PC-3 (cell line): ENCODE measurements around the gene FAM53B. TPM values are rescaled to one million over a fixed set of nuclear protein-coding genes. Genes with fewer than 3 reads are reported as not detected.

Source experiments
- ATAC-seq: fragments of 200-7000 bp; cut with Tn5 transposase; 2 replicates; pipeline ENCODE4 v1.9.1; 2020; ENCODE audit warnings: mild to moderate bottlenecking, moderate library complexity
- BruUV-seq: library from RNA; stranded (reverse); fragments of 400-500 nt; replicated peaks from 2 replicates; lab custom pipeline; 2021; lab: Mats Ljungman, UMichigan
- CTCF ChIA-PET: fragments of 300-600 bp; sonication (Branson Sonifier 250); formaldehyde crosslinking; loops from one replicate; lab custom pipeline; 2022; ENCODE audit warnings: antibody characterized with exemption; lab: Charles Lee
- POLR2A ChIA-PET: fragments of 300-600 bp; sonication (Branson Sonifier 250); formaldehyde crosslinking; loops from one replicate; lab custom pipeline; 2022; ENCODE audit warnings: antibody characterized with exemption; ENCODE audit not compliant: unreplicated experiment; lab: Charles Lee
- DNase-seq: peaks from one replicate; pipeline ENCODE4 v3.0.0-alpha.2; 2015
- H2AFZ ChIP-seq: fragments of 300-600 bp; sonication (generic); 2 replicates; pipeline ENCODE4 v1.6.0; 2016; ENCODE audit warnings: antibody characterized with exemption, low read length
- H3F3A ChIP-seq: fragments of 300-600 bp; sonication (generic); one replicate; pipeline ENCODE4 v1.6.0; 2017; ENCODE audit warnings: antibody characterized with exemption, low read length, control low read depth, mild to moderate bottlenecking; ENCODE audit not compliant: unreplicated experiment
- H3K27ac ChIP-seq: fragments of 300-600 bp; sonication (generic); 2 replicates; pipeline ENCODE4 v1.5.1; 2016; ENCODE audit warnings: mild to moderate bottlenecking, low read length
- H3K27me3 ChIP-seq: fragments of 300-600 bp; sonication (generic); 2 replicates; pipeline ENCODE4 v1.6.1; 2016; ENCODE audit warnings: low read length, mixed read lengths
- H3K36me3 ChIP-seq: fragments of 300-600 bp; sonication (generic); 2 replicates; pipeline ENCODE4 v1.6.1; 2016; ENCODE audit warnings: low read depth, mixed run types, low read length, mixed read lengths
- H3K4me1 ChIP-seq: fragments of 300-600 bp; sonication (generic); 2 replicates; pipeline ENCODE4 v1.5.1; 2016; ENCODE audit warnings: low read length; ENCODE audit not compliant: insufficient read depth
- H3K4me2 ChIP-seq: fragments of 300-600 bp; sonication (generic); 2 replicates; pipeline ENCODE4 v1.6.0; 2016; ENCODE audit warnings: low read length
- H3K4me3 ChIP-seq: fragments of 300-600 bp; sonication (generic); 2 replicates; pipeline ENCODE4 v1.5.1; 2016; ENCODE audit warnings: mild to moderate bottlenecking, low read length, mixed read lengths
- H3K79me2 ChIP-seq: fragments of 300-600 bp; sonication (generic); 2 replicates; pipeline ENCODE4 v1.6.1; 2017; ENCODE audit warnings: low read length, mixed read lengths
- H3K9ac ChIP-seq: fragments of 300-600 bp; sonication (generic); 2 replicates; pipeline ENCODE4 v1.6.0; 2016; ENCODE audit warnings: mild to moderate bottlenecking, low read length
- H3K9me2 ChIP-seq: fragments of 300-600 bp; sonication (generic); replicated peaks from 2 replicates; pipeline ENCODE4 v1.6.1; 2016; ENCODE audit warnings: mixed run types, low read length, mixed read lengths
- H3K9me3 ChIP-seq: fragments of 300-600 bp; sonication (generic); 2 replicates; pipeline ENCODE4 v1.6.1; 2016; ENCODE audit warnings: low read length, mixed read lengths
- H4K20me1 ChIP-seq: fragments of 300-600 bp; sonication (generic); 2 replicates; pipeline ENCODE4 v1.6.1; 2016; ENCODE audit warnings: low read length, mixed read lengths
- CTCF ChIP-seq: fragments of 300-600 bp; sonication (generic); conservative IDR thresholded peaks from 2 replicates; pipeline ENCODE4 v1.5.1; 2017; ENCODE audit warnings: antibody characterized with exemption, low read depth, mild to moderate bottlenecking, low read length
- EZH2 ChIP-seq: fragments of 300-600 bp; sonication (generic); IDR thresholded peaks from one replicate; pipeline ENCODE4 v1.6.1; 2017; ENCODE audit warnings: antibody characterized with exemption, mild to moderate bottlenecking, low read length; ENCODE audit not compliant: unreplicated experiment
- EZH2phosphoT487 ChIP-seq: fragments of 300-600 bp; sonication (generic); IDR thresholded peaks from 2 replicates; pipeline ENCODE4 v1.6.1; 2018; ENCODE audit warnings: mild to moderate bottlenecking, antibody characterized with exemption, low read length, borderline replicate concordance
- intact Hi-C: fragments of 100-400 bp; cut with micrococcal nuclease; formaldehyde crosslinking; loops from 2 replicates; pipeline ENCODE4 v1.9.0; 2023
- total RNA-seq: library from RNA; depleted of rRNA; stranded (reverse); fragments of >200 nt; gene quantifications from 2 replicates; pipeline ENCODE4 v1.2.3, GENCODE V29; 2014

Gene FAM53B
- total RNA-seq, 1 experiment from 2014 or later: 19.4 TPM

GRCh38 chr10:124660404-124661125 is 83.6 kb downstream of the FAM53B start:
- H3K4me3 ChIP-seq: no peak overlapping the region
- H3K9me3 ChIP-seq: no peaks in the 10 kb centered on the region
- BruUV-seq: no TSS peak
- no peaks in the 10 kb centered on the region for H3K36me3 ChIP-seq
- no peaks in the 10 kb centered on the region for H3K9me2 ChIP-seq
- no peaks in the 10 kb centered on the region for H3K79me2 ChIP-seq
- H3F3A ChIP-seq: no peaks in the 10 kb centered on the region
- CTCF ChIA-PET: no interaction called here
- H3K4me1 ChIP-seq: no peaks in the 10 kb centered on the region
- no peak overlapping the region for H3K9ac ChIP-seq
- DNase-seq (no peak), ATAC-seq (no peak)
- H3K27ac ChIP-seq: no peak overlapping the region
- H3K27me3 ChIP-seq: no peaks in the 10 kb centered on the region
- H4K20me1 ChIP-seq: no peaks in the 10 kb centered on the region
- no peak for TF ChIP-seq EZH2phosphoT487
- no peak for TF ChIP-seq EZH2
- TF ChIP-seq CTCF: no peak
- intact Hi-C loops: no loop called here
- no peak overlapping the region for H3K4me2 ChIP-seq
- POLR2A ChIA-PET: no interaction called here
- no peak overlapping the region for H2AFZ ChIP-seq

GRCh38 chr10:124659380-124659779 is 84.8 kb downstream of the FAM53B start:
- ChIA-PET CTCF (interaction anchor here (0.6 kb wide), 1 partner anchor 120 kb away, joined by 8 read pairs; no protein-coding TSS in a partner anchor), POLR2A (interaction anchor here (0.6 kb wide), 1 partner anchor 354 kb away, joined by 3 read pairs; no protein-coding TSS in a partner anchor)
- no peaks in the 10 kb centered on the region for H3K4me1 ChIP-seq
- no peak overlapping the region for H3K9ac ChIP-seq
- H2AFZ ChIP-seq: no peak overlapping the region
- no peaks in the 10 kb centered on the region for H3K9me3 ChIP-seq
- ATAC-seq (no peak; the same call in 1 of the 2 replicates), DNase-seq (no peak)
- H3K36me3 ChIP-seq: no peaks in the 10 kb centered on the region
- no TSS peak for BruUV-seq
- intact Hi-C loops: no loop called here
- no peaks in the 10 kb centered on the region for H3K79me2 ChIP-seq
- H4K20me1 ChIP-seq: no peaks in the 10 kb centered on the region
- no peak for TF ChIP-seq EZH2phosphoT487
- TF ChIP-seq EZH2: no peak
- TF ChIP-seq CTCF: no peak
- H3K4me2 ChIP-seq: no peak overlapping the region
- no peaks in the 10 kb centered on the region for H3F3A ChIP-seq
- H3K9me2 ChIP-seq: no peaks in the 10 kb centered on the region
- no peaks in the 10 kb centered on the region for H3K27me3 ChIP-seq
- no peak overlapping the region for H3K27ac ChIP-seq
- H3K4me3 ChIP-seq: no peak overlapping the region

GRCh38 chr10:124658591-124659242 is 85.5 kb downstream of the FAM53B start:
- Histone ChIP-seq H3K9me3 (no peaks in the 10 kb centered on the region), H2AFZ (no peak overlapping the region), H4K20me1 (no peaks in the 10 kb centered on the region), H3K4me2 (no peak overlapping the region), H3K4me1 (no peaks in the 10 kb centered on the region), H3K9me2 (no peaks in the 10 kb centered on the region), H3K27me3 (no peaks in the 10 kb centered on the region), H3K9ac (no peak overlapping the region), H3K36me3 (no peaks in the 10 kb centered on the region), H3K4me3 (no peak overlapping the region), H3K79me2 (no peaks in the 10 kb centered on the region), H3K27ac (no peak overlapping the region), H3F3A (no peaks in the 10 kb centered on the region)
- ChIA-PET CTCF (interaction anchor here (0.6 kb wide), 1 partner anchor 119 kb away, joined by 8 read pairs; no protein-coding TSS in a partner anchor), POLR2A (no interaction called here)
- DNase-seq (no peak), ATAC-seq (no peak)
- BruUV-seq: no TSS peak
- TF ChIP-seq EZH2 (no peak), EZH2phosphoT487 (no peak), CTCF (no peak)
- intact Hi-C loops: no loop called here
